22Rv1 (cell line): ENCODE results near the gene IGF2BP2.
A peak's percentile ranks its signal among the peaks of the same experiment; 100 is the strongest.

Experiments
- H3K27ac ChIP-seq: fragments of 450-650 bp; 2 replicates; pipeline ENCODE4 v1.5.1; 2017
- ZFX ChIP-seq: fragments of 450-650 bp; IDR thresholded peaks from 2 replicates; pipeline ENCODE4 v1.6.1; 2017; ENCODE audit warnings: antibody characterized with exemption, borderline replicate concordance
- TF ChIP-seq, protein P1 (sequence below): fragments of 450-650 bp; IDR thresholded peaks from 2 replicates; pipeline ENCODE4 v1.5.1; 2017; ENCODE audit warnings: mild to moderate bottlenecking

Gene IGF2BP2

DNA sequence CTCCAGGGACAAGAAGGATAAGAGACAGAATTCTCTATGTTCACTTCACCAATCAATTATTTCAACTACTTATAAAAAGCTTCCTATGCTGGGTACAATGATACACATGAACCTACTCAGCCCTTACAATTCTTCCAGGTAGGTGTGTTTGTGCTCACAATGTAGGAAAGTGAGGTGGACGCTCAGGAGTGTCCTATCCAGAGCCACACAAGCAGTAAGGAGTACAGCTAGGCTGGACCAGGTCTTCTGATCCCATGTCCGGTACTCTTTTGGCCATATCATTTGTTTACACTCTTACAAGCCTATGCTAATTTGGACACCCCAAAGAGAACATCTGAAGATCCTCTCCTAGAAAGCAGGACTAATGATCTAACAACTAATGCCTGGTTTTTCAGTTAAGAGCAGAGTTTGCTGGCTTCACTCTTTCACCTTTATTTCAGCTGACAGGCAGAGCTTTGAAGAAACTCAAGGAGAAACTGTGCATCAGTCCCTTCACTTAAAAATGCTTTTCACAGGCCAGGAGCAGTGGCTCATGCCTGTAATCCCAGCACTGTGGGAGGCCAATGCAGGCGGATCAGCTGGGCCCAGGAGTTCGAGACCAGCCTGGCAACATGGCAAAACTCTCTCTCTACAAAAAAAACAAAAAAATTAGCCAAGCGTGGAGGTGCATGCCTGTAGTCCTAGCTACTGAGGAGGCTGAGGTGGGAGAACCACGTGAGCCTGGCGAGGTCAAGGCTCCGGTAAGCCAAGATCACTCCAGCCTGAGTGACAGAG lies 27.5 kb downstream of the IGF2BP2 start:
- TF ChIP-seq ZFX: no peak
- TF ChIP-seq, protein P1, sequence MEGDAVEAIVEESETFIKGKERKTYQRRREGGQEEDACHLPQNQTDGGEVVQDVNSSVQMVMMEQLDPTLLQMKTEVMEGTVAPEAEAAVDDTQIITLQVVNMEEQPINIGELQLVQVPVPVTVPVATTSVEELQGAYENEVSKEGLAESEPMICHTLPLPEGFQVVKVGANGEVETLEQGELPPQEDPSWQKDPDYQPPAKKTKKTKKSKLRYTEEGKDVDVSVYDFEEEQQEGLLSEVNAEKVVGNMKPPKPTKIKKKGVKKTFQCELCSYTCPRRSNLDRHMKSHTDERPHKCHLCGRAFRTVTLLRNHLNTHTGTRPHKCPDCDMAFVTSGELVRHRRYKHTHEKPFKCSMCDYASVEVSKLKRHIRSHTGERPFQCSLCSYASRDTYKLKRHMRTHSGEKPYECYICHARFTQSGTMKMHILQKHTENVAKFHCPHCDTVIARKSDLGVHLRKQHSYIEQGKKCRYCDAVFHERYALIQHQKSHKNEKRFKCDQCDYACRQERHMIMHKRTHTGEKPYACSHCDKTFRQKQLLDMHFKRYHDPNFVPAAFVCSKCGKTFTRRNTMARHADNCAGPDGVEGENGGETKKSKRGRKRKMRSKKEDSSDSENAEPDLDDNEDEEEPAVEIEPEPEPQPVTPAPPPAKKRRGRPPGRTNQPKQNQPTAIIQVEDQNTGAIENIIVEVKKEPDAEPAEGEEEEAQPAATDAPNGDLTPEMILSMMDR: no peak
- H3K27ac ChIP-seq: peak overlapping the region; percentile 28

DNA sequence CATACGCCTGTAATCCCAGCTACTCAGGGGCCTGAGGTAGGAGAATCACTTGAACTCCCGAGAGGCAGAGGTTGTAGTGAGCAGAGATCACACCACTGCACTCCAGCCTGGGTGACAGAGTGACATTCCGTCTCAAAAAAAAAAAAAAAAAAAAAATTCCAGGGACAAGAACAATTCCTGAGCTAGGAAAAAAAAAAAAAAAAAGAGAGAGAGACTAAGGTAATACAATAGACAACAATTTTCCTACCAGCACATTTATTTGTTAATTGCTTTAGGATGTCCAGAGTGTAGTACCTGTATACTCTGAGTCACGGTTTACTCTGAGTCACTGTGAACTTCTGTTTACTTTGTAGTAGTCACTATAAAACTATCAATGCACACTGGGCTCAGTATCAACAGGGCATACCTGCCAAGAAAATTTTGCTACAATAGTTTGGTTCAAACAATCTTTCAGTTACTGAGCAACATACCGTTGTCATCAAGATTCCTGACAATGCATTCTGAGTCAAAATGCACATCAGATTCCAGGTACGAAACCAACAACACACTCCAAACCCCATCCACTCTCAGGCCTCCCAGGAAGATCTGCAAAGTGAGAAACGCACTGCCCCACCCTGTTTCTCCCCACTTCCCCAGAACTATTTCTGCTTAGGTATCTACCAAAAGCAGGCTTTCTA lies 28.3 kb downstream of the IGF2BP2 start:
- H3K27ac ChIP-seq: peak overlapping the region; percentile 28
- TF ChIP-seq, protein P1: no peak
- no peak for TF ChIP-seq ZFX

DNA sequence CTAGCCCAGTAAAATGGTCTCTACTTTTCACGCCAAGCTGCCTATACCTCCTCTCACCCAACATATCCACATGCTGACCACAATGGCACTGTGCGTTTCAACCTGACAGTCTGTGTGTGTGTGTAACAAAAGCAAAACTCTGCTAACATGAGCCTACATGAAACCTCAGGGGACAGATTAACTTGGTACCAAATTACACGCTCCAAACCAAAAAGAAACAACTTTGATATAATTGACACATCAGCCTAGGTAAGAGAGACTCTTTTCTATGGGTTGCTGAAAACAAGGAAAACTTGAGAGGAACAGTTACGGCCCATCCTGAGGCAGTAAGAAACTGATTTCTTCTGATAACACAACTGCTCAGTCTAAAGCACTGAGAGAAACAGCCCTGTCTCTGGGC lies 31.5 kb downstream of the IGF2BP2 start:
- TF ChIP-seq ZFX: no peak
- TF ChIP-seq, protein P1: no peak
- H3K27ac ChIP-seq: no peak overlapping the region

DNA sequence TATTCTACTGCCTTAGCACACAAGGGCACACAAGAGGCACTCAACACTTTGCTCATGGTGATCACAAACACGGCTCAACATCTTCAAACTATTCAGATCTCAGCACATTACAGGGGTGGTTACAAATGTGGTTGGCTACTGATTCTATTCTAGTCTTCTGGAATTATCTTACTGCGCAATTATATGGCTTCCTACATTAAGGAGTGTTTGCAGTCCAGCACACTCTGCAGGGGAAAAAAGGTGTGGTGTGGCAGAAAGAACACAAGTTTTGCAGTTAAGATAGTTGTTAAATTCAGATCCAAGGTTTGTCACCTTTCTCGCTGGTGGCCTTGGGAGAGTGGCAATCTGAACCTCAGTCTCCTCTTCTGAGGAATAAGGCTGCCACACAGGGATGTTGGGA lies 31.9 kb downstream of the IGF2BP2 start:
- H3K27ac ChIP-seq: no peak overlapping the region
- no peak for TF ChIP-seq ZFX
- TF ChIP-seq, protein P1: no peak

DNA sequence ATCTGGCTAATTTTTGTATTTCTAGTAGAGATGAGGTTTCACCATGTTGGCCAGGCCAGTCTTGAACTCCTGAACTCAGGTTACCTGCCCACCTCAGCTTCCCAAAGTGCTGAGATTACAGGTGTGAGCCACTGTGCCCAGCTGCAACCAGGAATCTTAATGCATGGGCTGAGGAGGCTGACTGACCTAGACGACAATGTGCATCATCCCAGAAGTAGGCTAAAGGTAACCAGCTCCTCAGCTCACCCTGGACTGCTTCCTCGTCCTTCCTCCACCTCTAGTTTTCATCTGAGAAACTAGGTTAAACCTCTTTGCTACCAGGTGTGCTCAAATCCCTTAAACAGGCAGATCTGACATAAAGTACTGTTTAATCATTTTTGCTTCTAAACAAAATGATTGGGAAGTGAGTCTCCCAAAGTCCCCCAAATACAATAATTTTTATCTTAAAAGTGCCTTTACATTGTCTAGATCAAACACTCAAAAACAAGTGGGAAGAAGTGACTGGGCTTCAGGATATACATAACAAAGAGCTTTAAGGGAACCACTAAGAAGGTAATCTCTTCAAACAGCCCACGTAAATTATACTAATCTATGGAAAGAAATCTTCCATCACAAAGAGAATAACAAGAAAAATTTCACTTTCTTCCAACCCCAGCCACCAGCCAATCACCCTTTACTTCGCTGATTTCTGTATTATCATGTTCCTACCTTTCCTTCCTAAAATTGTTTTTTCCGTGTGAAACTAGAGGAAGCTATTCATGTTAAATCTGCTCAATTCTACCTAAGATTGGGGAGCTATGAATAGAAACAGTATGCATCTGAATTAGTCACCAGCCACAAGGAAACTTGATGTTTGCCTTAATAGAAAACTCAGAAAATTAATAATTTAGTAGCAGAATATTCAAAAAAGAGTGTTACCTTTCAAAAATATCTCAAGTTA lies 34.7 kb downstream of the IGF2BP2 start:
- no peak overlapping the region for H3K27ac ChIP-seq
- no peak for TF ChIP-seq ZFX
- TF ChIP-seq, protein P1: no peak

DNA sequence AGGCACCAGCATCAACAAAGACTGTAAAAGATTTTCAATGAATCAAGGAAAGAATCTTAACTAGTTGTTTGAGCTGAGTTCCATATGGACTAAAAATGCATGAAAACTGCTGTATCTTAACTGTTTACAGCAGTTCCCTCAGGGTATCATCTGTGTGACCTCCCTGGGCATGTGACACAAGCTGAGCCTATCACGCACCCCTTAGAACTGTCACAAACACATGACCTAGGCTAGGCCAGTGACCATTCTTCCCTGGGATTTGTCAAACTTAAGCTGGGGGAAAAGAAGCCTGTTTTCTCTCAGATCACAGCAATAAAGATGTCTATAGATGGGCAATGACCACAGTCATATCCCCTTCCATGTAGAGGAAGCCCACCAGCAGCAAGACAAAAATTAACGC lies 35.7 kb downstream of the IGF2BP2 start:
- no peak overlapping the region for H3K27ac ChIP-seq
- TF ChIP-seq, protein P1: no peak
- no peak for TF ChIP-seq ZFX
